SK-N-SH (cell line): Measurements from ENCODE around the gene EXOC2.

Source experiments
- GATA2 ChIP-seq: sonication (generic); formaldehyde crosslinking; IDR thresholded peaks from 2 replicates; pipeline ENCODE4 v1.5.0; 2020; ENCODE audit warnings: mild to moderate bottlenecking, missing genetic modification reagents
- POLR2AphosphoS5 ChIP-seq: IDR thresholded peaks from 2 replicates; pipeline ENCODE4 v1.6.1; 2012; ENCODE audit warnings: low read depth, low read length

DNA sequence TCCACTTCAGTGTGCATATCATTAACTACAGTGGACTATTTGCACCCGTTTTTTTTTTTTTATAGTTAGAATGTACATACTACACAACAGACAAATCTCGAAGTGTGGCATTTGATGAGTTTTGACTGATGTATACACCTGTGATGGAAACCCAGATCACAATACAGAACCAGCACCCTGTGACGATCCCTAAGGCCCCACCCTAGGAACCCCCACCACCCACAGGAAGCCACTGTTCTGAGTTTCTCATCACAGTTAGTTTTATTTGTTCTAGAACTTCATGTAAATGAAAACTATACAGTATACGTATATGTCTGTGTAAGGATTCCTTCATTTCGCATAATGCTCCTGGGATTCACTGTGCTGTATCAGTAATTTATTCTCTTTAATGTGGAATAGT lies 198.5 kb downstream of the EXOC2 start:
- TF ChIP-seq GATA2, result no peak
- no peak for TF ChIP-seq POLR2AphosphoS5
